HG02870 (cell line): ENCODE measurements around the gene PBRM1.
"Not testable (repeated sequence)": the region's sequence is repeated elsewhere in the genome, so short reads cannot be mapped to it uniquely, and the experiment has no call there.

Experiments used
- ATAC-seq: cut with Tn5 transposase; IDR thresholded peaks from one replicate; pipeline ENCODE4 v1.9.1; 2021; ENCODE audit warnings: mild to moderate bottlenecking, moderate library complexity; ENCODE audit not compliant: unreplicated experiment

Gene PBRM1

DNA sequence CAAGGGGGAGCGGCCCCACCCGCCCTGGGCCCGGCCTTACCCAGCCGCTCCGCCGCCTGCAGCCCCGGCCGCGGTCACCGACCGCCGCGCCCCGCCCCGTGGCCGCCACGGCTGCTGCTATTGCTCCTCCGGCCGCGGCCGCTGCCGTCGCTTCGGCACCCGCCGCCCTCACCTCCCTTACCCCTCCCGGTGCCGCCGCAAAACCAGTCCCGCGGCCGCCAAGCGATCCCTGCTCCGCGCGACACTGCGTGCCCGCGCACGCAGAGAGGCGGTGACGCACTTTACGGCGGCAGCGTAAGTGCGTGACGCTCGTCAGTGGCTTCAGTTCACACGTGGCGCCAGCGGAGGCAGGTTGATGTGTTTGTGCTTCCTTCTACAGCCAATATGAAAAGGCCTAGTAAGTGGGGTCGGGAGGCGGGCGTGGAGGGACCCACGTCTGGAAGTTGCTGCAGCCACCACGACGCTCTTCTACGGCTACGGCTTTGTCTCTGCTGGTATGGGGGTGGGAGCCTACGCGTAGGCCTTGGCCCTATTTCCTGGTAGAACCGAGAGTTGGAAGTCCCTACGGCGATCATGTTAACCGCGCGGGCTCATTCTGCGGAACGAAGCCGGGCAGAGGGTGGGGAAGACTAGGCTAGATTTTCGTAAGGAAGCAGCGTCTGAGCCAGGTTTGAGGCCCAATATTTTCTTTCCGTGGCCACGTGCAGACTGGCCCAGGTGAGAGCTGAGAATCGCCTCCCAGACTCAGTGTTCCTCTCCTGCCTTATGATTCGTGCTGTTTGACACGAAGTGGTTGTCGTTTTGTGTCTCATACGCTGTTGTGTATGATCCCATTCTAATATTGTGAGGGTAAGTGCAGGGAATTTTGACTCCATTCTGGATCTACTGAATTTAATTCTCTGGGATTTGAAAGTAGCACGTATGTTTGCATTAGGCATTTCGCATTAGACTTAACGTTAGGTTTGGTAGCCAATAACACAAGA is at the start of gene PBRM1, which contains the start of gene GNL3:
TSS of gene PBRM1 (minus strand) at position 205 of the 983 bp plus-strand sequence.
TSS of gene GNL3 (plus strand) at position 324 of the 983 bp plus-strand sequence. CDS start at position 385, 61 bp downstream.
- peak; percentile 57 for ATAC-seq

DNA sequence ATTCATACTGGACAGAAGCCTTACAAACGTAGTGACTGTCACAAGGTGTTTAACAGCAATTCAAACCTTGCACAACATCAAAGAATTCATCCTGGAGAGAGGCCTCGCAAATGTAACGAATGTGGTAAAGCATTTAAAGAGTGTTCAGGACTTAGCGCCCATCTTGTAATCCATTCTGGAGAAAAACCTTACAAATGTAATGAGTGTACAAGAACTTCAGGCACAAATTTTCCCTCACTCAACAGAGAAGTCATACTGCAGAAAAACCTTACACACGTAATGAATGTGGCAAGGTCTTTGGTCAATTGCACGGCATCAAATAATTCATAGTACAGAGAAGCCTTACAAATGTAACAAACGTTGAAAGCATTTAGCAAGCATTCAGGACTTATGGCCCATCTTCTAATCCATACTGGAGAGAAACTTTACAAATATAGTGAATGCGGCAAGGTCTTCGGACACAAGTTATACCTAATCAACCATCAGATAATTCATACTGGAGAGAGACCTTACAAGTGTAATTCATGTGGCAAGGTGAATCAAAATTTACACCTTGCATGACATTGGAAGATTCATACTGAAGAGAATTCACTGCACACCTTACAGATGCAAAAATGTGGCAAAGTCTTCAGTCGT is 47.7 kb upstream of the PBRM1 start:
- ATAC-seq = no peak

DNA sequence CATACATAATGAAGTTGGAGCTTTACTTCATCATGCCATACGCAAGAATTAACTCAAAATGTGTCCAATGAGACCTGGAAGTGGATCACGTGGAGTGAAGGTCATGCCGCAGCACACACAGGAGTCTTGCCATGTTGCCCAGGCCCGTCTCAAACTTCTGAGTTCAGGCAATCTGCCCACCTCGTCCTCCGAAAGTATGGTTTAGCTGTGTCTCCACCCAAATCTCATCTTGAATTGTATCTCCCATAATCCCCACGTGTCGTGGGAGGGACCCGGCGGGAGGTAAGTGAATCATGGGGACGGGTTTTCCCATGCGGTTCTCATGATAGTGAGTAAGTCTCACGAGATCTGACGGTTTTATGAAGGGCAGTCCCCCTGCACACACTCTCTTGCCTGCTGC is 45.9 kb upstream of the PBRM1 start:
- no peak for ATAC-seq

DNA sequence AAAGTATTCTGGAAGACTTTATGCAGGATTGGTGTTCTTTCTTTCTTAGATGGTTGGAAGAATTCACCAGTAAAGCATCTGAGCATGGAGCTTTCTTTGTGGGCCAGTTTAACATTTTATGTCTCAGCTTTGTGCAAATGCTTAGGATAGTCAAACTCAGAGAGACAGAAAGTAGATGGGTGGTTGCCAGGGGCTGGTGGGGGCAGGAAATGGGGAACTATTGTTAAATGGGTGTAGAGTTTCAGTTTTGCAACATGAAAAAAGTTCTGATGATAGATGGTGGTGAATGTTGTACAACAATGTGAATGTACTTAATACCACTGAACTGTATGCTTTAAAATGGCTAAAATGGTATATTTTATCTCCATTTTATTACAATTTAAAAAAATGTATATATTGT is 45.0 kb upstream of the PBRM1 start:
- no peak for ATAC-seq

DNA sequence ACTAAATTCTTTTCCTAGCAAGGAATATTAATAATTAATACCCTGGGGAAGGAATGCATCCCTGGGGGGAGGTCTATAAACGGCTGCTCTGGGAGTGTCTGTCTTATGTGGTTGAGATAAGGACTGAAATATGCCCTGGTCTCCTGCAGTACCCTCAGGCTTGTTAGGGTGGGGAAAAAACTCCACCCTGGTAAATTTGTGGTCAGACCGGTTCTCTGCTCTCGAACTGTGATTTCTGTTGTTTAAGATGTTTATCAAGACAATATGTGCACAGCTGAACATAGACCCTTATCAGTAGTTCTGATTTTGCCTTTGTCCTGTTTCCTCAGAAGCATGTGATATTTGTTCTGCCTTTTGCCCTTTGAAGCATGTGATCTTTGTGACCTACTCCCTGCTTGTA is 43.0 kb upstream of the PBRM1 start:
- ATAC-seq = not testable (repeated sequence)

DNA sequence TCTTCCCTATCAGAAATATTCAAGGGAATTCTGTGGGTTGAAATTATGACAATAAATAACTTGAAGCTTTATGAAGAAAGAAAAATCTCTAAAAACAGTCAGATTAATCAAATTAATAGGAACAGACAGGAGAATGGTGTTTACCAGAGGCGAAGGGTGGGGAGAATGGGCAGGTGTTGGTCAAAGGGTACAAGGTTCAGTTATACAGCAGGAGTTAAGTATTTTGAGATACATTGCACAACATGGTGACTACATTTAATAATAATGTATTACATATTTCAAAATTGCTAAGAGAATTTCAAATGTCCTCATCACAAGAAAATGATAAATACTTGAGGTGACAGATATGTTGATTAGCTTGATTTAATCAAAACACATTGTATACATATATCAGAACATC is 38.8 kb upstream of the PBRM1 start:
- ATAC-seq = no peak

DNA sequence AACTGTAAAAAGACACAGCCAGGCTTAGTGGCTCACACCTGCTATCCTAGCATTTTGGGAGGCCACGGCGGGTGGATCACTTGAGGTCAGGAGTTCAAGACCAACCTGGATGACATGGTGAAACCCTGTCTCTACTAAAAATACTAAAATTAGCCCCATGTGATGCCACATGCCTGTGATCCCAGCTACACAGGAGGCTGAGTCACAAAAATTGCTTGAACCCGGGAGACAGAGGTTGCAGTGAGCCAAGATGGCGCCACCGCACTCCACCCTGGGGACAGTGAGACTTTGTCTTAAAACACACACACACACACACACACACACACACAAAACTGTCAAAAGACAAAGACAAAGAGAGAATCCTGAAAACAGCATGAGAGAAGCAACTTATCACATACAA is 38.2 kb upstream of the PBRM1 start:
- ATAC-seq = no peak

DNA sequence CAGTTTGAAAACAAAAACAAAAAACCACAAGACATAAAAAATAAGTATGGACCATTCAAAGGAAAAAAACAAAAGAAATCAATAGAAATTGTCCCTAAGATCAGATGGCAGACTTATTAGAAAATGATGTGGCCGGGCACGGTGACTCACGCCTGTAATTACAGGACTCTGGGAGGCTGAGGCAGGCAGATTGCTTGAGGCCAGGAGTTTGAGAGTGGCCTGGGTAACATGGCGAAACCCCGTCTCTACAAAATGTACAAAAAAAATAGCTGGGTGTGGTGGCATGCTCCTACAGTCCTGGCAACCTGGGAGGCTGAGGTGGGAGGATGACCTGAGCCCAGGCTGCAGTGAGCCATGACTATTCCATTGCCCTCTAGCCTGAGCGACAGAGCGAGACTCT is 36.8 kb upstream of the PBRM1 start:
- ATAC-seq = no peak

DNA sequence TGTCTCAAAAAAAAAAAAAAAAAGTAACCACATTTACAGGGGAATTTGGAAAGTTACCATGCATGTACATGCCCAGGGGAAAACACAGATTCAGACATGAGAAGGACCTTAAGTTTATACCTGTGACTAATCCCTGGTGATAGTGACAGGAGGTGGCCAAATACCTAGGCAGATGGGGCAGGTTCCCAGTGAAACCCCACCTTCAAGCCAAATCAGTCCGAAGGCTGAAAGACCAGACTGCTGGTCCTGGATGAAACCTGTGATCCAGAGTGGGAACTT is 36.0 kb upstream of the PBRM1 start:
- ATAC-seq = no peak

DNA sequence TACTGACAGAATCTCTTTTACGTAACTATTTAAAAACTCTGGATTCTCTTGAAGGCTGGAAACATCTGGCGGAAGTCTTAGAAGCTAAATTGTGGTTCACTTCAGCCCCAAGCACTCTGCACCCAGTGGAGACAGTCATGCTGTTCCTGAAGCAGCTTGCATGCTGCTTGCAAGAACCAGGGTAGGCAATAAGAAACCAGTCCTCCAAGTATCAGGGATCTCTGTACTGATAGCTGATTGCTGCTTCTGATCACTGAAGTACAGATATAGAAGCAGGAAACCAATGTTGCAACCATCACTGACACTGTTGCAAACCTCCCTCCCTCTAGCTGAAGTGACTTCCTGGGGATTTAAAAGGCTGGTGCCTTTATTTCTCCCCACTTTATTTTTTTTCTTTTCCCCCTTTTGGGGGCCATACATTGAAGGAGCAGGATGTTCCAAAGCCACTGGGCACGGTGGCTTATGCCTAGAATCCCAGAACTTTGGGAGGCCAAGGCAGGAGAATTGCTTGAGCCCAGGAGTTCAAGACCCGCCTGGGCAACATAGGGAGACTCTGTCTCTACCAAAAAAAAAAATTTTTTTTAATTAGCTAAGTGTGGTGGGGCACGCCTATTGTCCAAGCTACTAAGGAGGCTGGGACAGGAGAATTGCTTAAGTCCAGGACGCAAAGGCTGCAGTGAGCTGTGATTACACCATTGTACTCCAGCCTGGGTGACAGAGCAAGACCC is 35.5 kb upstream of the PBRM1 start:
- no peak for ATAC-seq

DNA sequence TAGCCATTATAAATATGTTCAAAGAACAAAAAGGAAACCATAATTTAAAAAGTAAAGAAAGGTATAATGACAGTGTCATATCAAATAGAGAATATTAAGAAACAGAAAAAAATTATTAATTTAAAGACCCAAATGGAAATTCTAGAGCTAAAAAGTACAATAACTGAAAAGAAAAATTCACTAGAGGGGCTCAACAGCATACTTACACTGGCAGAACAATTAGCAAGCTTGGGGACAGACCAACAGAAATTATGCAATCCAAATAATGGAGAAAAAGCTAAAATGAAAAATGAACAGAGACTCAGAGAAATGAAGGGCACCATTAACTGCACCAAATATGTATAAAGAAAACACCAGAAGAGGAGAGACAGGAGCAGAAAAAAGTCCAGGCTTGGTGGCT is 33.9 kb upstream of the PBRM1 start:
- ATAC-seq = no peak

DNA sequence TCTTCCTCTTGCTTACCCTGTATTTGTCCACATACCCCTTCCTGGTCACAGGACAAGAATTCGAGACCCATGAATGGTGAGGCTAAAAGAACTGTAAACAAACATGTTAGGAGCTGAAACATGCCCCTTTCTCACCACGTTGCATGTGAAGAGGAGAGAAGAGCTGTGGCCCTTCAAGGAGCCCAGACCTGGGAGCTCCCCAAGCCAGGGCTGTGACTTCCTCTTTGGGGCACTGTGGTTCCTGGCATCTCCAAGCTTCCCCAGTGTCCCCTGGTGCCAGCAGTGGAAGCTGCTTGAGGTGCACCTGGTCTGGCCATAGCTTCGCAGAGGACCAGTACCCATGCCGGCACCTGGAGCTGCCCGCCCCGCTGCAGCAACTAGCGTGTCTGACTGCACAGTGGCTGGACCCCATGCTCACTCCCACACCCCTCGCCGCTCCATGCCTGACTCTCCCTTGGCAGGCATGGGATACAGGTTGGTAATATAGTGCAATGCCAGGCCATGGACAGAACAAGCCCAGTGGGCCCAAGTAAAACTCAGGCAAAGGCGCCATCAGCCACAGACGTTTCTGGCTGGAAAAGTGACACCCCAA is 30.1 kb upstream of the PBRM1 start:
- no peak for ATAC-seq

DNA sequence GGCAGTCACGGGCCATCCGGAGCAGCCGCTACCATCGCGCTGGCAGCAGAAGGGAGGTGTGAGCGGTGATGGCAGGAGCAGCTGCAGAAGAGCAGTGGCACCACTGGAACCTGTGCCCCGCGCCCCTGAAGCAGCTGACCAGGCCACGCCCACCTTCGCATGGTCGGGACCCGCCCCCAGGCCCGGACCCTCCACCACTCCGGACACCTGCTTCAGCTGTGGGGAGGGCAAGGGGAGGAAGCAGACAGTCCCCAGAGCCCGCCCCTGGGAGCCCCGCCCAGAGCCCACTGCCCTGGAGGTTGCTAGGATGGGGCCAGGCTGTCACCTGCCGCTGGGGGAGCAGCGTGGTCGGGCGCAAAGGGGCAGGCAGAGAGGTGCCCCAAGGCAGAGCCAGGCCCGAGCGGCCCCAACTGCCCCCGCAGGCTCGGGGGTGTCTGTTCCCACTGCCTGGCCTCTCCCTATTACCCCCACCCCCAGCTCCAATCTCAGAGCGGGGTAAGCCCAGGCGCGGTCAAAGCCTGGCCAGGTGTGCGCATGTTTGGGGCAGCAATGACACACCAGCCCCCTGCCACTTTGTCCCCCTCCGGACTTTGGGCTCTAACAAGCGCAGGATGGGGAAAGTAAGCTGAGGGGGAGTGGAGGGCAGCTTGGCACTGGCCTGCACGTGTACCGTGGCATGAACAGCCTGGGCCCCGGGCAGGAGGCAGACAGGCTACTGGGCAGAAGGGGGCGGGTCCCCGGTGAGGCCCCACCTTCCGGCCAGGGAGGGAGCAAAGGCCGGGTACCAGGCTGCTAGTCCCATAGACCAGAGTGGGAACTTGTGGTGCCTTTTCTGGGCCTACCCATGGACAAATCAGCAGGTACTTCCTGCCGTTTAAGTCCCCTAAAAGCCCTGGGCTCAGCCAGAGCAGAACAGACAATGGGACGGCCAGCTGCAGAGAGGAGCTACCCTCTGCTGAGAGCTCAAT is 28.9 kb upstream of the PBRM1 start:
- no peak for ATAC-seq

DNA sequence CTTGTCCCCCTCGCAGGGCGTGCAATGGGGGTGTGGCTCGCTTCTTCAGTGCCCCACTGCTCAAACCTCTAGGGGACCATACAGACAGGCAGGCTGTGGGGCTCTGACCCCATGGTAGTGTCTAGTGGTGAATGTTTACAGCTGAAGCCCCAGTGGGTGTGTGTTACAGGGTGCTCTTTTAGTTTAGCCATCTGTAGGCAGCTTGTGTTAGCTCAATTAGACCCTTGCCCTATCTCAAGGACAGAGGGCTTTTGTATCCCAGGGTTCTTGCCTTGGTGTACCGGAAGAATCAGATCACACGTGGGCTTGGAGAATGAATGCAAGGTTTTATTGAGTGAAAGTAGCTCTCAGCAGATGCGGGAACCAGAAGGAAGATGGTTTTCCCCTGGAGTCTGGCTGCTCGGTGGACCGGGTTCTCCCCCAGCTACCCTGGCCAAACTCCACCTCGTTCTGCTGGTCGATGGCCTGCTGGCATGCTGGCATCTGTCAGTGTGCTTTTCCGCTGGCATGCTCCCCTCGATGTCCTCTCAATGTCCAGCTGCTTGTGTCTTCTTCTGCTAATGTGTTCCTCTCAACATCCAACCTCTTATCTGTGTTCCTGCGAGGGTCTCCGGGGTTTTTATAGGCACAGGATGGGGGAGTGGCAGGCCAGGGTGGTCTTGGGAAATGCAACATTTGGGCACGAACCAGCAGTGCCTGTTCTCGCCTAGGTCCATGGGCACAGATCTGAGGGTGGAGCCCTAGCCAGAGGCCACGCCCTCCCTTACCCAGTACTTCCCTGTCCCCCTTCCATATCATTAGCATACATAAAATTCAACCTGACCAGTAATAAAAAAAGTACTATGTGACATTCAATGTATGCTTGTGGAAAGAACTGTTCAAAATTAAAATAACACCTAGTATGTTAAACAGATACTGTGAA is 26.8 kb upstream of the PBRM1 start:
- ATAC-seq = no peak

DNA sequence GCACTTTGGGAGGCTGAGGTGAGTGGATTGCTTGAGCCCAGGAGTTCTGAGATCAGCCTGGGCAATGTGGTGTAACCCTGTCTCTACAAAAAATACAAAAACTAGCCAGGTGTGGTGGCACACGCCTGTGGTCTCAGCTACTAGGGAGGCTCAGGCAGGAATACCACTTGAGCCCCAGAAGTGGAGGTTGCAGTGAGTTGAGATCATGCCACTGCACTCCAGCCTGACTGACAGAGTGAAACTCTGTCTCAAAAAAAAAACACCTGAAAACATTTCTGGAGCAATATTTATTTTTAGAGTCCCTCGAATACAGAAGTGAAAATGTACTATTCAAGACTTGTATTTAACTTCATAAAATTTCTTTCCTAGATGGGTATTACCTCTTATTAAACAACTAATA is 24.8 kb upstream of the PBRM1 start:
- ATAC-seq = no peak

DNA sequence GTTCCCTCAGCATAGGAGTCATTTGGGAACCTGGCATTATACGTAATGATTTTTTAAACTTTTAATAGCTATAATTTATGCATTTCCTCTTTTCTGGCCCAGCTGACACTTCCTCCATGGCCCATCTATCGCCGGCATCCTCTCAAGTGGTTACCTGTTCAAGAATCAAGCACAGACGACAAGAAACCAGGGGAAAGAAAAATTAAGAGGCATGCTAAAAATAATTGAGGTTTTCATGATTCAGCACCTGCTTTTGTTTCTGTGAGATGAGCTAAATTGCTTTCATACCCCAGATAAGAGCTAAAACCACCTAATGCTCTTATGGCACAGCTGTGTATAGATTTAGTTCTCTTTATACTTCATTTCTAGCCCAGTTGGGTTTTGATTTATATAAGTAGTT is 21.9 kb upstream of the PBRM1 start:
- ATAC-seq = no peak

DNA sequence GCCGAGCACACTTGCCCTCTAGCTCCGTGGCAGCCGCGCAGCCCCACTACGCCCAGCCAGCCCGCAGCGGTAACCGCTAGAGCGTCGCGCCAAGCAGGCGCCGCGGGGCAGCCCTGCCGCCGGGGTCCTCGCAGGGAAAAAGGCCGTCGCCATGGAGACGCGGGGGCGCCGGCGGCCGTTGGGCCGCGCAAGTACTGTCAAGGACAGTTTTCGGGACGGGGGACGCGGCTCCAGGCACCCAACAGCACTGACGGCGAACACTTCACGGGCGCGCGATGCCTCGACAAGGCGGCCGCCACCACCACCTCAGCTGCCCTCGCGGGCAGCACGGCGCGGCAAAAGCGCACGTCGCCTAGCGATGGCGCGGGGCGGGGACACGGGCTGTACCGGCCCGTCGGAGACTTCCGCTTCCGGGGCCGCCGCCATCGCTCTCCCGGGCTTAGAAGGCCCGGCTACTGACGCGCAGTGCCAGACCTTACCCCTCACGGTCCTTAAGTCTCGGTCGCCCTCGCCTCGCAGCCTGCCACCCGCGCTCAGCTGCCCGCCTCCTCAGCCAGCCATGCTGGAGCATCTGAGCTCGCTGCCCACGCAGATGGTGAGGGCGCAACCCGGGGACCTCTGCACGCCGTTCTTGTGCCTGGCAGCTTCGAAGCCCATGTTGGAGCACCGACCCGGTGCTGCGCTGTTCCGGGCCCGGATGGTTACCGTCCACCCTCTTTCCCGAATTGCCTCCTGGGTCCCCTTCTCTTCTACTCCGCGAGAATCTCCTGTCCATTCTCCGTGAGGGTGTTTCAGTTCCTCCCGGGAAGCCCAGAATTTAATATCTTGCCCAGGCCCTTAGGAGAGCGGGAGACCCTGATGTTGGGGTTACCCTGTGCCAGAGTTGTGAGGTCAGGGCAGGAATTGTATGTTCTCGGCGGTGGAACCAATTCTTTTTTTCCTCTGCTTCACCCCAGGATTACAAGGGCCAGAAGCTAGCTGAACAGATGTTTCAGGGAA is 20.3 kb upstream of the PBRM1 start, which contains the start of the genes GLT8D1 and SPCS1:
TSS of gene GLT8D1 (minus strand) at position 104 of the 999 bp plus-strand sequence. CDS start 5,331 bp downstream, outside the sequence.
TSS of gene SPCS1 (plus strand) at position 419 of the 999 bp plus-strand sequence. CDS start at position 560, 141 bp downstream.
- peak; percentile 73 for ATAC-seq

DNA sequence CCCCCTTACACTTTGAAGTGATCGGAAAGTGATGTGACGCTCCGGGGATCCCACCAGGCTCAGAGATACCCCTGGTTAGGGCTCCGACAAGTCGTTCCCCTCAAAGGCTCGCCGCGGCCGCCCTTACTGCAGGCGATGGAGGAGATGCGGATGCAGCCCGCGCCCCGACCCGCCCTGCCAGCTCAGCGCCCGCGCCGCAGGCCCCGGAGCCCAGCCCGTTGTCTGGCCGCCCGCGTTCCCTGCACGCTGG is 19.6 kb upstream of the PBRM1 start:
- ATAC-seq = no peak
